ENCODE data around the gene ARHGEF4.

Gene ARHGEF4

DNA sequence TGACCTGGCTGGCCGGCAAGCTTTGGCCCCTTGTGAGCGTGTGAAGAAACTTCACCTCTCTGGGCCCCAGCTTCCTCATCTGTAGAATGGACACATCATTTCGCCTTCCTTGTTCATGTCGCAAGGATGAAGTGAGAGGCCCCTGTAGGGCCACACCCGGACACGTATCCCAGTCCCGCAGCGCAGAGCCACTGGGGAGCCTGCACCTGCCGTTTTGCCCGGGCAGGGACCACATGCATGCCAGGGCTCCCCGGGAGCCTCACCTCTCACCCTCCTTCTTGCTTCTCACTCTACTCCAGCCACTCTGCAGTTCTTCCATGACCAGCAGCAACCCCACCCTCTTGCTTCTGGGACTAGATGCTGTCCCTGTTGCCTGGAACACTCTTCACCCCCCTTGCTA lies 179.1 kb downstream of the ARHGEF4 start:
- Mint-ChIP-seq H3K4me1 (ENCODE audit: low read depth) (peaks cover 12% of the 10 kb centered on the region), H3K9me3 (no peaks in the 10 kb centered on the region), H3K27me3 (peaks cover 10% of the 10 kb centered on the region), H3K27ac (no peak overlapping the region), H3K36me3 (ENCODE audit: low read depth) (no peaks in the 10 kb centered on the region), H3K4me3 (no peak overlapping the region)

GRCh38 chr2:131016826-131017741 lies 180.4 kb downstream of the ARHGEF4 start:
- no peak overlapping the region for H3K27ac Mint-ChIP-seq

DNA sequence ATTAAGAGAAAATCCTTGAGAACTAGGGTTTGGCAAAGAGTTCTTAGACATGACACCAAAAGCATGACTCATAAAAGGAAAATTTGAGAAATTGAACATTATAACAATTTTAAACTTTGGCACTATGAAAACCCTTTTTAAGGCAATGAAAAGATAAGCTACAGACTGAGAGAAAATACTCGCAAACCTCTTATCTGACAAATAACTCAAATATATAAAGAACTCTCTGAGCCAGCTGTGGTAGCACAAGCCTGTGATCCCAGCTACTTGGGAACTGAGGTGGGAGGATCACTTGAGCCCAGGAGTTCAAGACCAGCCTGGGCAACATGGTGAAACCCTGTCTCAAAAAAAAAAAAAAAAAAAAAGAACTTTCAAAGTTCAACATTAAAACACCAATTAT lies 186.0 kb downstream of the ARHGEF4 start:
- Mint-ChIP-seq H3K4me1 (ENCODE audit: low read depth) (no peaks in the 10 kb centered on the region), H3K27ac (no peak overlapping the region), H3K4me3 (no peak overlapping the region), H3K36me3 (ENCODE audit: low read depth) (no peaks in the 10 kb centered on the region), H3K9me3 (peaks cover 4% of the 10 kb centered on the region), H3K27me3 (peaks cover 33% of the 10 kb centered on the region)

More at GRCh38 chr2:131016826-131017741, 180.4 kb downstream of the ARHGEF4 start:
- no peaks in the 10 kb centered on the region for H3K36me3 Mint-ChIP-seq (ENCODE audit: low read depth)
- H3K9me3 Mint-ChIP-seq, result peaks cover 4% of the 10 kb centered on the region
- H3K4me3 Mint-ChIP-seq, result no peak overlapping the region
- no peaks in the 10 kb centered on the region for H3K4me1 Mint-ChIP-seq (ENCODE audit: low read depth)
- peaks cover 16% of the 10 kb centered on the region for H3K27me3 Mint-ChIP-seq

DNA sequence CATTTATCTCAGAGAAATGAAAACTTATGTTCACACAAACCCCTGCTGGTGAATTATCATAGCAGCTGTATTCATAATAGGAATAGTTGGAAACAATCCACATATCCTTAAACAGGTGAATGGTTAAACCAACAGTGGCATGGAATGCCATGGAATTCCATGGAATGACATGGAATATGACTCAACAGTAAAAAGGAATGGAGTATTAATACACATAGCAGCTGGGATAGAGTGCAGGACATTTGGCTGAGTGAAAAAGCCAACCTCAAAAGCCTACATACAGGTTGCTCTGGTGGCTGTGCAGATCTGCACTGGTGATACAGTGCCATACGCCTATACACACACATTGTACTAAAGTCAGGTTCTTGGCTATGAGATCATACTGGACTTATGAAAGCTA lies 187.0 kb downstream of the ARHGEF4 start:
- Mint-ChIP-seq H3K36me3 (ENCODE audit: low read depth) (no peaks in the 10 kb centered on the region), H3K27me3 (peaks cover 36% of the 10 kb centered on the region), H3K4me3 (no peak overlapping the region), H3K27ac (no peak overlapping the region), H3K9me3 (peaks cover 4% of the 10 kb centered on the region), H3K4me1 (ENCODE audit: low read depth) (no peaks in the 10 kb centered on the region)

GRCh38 chr2:131026919-131027318 lies 190.2 kb downstream of the ARHGEF4 start:
- Mint-ChIP-seq H3K27ac (no peak overlapping the region), H3K27me3 (peaks cover 32% of the 10 kb centered on the region), H3K36me3 (ENCODE audit: low read depth) (no peaks in the 10 kb centered on the region), H3K9me3 (no peaks in the 10 kb centered on the region), H3K4me1 (ENCODE audit: low read depth) (no peaks in the 10 kb centered on the region), H3K4me3 (no peak overlapping the region)

DNA sequence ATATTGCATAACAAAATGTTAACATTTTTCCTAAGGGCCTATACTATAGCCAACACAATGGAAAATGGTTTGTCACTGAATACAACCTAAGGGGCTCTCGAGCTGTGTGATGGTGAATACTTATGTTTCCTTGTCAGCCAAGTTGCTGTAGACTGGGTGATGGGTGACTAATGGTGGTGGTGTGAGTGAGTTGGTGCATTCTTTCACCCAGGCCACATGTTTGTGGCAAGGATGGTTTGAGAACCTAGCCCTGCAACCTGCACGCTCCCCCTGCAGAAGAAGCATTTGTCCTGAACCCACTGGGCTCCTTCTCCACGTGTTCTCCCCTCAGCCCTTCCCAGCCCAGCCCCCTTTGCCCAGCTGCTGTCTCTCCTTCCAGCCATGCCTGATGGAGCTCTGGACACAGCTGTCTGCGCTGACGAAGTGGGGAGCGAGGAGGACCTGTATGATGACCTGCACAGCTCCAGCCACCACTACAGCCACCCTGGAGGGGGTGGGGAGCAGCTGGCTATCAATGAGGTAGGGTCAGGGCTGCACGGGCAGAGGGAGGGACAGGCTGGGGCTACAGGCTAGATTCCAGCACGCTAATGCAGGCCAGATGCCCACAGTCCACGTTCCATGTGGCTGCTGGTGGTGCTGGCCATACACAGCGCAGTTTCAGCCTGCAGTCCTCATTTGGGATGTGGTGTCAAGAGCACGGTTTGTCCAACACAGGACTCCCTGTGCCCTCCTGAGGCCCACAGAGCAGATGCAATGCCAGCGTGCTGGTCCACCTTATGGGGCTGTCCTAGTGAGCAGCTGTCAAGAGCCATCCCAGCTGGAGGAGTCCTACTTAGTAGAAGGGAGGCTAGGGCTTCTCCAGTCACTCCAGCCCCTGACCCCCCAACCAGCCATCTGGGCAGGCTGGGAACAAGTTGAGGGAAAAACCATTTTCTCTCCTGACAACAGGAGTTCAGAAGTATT lies 191.1 kb downstream of the ARHGEF4 start:
- no peaks in the 10 kb centered on the region for H3K9me3 Mint-ChIP-seq
- H3K36me3 Mint-ChIP-seq (ENCODE audit: low read depth), result no peaks in the 10 kb centered on the region
- no peak overlapping the region for H3K27ac Mint-ChIP-seq
- peaks cover 26% of the 10 kb centered on the region for H3K27me3 Mint-ChIP-seq
- no peaks in the 10 kb centered on the region for H3K4me1 Mint-ChIP-seq (ENCODE audit: low read depth)
- H3K4me3 Mint-ChIP-seq, result no peak overlapping the region

DNA sequence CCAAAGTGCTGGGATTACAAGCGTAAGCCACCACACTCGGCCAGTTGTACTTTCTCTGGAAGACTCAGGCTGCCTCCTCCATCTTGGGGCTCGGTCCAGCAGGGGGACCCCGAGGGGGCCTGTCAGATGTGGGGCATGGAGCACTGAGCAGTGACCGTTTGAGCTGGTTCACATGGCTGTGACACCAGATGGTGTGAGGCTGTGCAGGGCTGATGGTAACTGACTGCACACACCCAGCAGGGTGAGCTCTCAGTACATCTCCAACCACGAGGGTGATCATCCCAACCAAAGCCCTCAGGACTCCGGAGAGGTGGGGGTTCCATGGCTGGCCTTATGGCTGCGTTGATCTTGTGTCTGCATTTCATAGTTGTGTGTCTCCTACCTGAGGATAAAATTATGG lies 193.1 kb downstream of the ARHGEF4 start:
- H3K36me3 Mint-ChIP-seq (ENCODE audit: low read depth), result no peaks in the 10 kb centered on the region
- peaks cover 30% of the 10 kb centered on the region for H3K27me3 Mint-ChIP-seq
- peaks cover 6% of the 10 kb centered on the region for H3K4me1 Mint-ChIP-seq (ENCODE audit: low read depth)
- H3K4me3 Mint-ChIP-seq, result no peak overlapping the region
- H3K9me3 Mint-ChIP-seq, result no peaks in the 10 kb centered on the region
- no peak overlapping the region for H3K27ac Mint-ChIP-seq

DNA sequence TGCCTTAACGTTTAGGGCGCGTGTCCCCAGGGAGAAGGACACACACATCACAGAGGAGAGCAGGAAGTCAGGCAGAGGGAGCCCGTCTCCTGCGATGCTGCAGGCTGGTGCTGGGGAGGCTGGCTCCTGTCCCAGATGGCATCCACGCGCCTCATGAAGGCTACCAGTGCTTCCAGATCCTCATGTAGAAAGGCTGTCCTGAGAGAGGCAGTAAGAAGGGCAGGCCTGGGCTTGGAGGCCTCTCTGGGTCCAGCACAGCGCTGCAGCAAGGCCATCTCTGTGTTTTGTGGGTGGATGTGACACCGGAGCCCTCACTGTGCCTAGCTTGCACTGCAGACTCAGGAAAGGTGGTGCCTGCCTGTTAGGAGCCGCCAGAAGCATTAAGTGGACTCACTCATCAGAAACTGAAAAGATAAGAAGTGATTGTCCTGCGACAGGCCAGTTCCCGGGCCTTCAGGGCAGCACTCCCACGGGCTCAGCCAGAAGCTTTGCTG lies 193.8 kb downstream of the ARHGEF4 start:
- Mint-ChIP-seq H3K27me3 (peaks cover 27% of the 10 kb centered on the region), H3K4me3 (no peak overlapping the region), H3K9me3 (no peaks in the 10 kb centered on the region), H3K36me3 (ENCODE audit: low read depth) (no peaks in the 10 kb centered on the region), H3K27ac (no peak overlapping the region), H3K4me1 (ENCODE audit: low read depth) (peaks cover 6% of the 10 kb centered on the region)

DNA sequence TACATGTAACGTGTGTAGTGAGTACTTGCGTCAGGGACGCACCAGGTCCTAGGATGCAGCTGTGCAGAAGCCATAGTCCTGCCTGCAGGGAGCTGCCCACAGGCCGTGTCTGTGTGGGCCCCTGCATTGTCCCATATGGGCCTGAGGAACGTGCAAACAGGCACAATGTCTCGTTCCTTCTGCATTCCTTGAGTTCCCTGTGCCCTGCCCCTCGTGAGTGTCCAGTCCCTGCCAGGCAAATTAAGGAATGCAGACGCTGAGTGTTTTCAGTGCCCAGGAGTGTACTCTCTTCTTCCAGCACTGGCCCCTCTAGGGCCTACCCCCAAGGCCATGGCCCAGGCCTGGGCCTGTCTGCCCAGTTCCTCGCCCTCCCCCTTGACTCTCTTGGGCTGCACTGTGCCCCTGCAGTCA lies 194.7 kb downstream of the ARHGEF4 start:
- no peaks in the 10 kb centered on the region for H3K36me3 Mint-ChIP-seq (ENCODE audit: low read depth)

DNA sequence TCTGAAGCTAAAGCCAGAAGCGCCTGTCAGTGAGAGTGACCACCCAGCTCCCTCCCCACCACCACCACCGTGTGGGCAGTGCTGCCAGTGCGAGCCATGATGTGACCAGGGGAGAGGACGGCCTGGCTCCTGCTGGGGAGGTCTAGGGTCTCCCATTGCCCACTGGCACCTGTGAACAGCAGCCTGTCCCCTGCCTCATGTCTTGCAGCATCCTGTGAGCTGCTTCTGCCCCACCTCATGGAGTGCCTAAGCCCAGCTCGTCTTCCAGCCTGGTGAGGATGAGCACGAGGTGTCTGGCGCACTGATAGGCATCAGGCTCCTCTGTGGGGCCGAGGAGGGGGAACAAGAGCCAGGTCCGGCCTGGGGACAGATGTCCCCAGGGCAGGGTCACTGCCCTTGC lies 195.2 kb downstream of the ARHGEF4 start:
- Mint-ChIP-seq H3K4me3 (no peak overlapping the region), H3K27ac (no peak overlapping the region), H3K36me3 (ENCODE audit: low read depth) (no peaks in the 10 kb centered on the region), H3K9me3 (no peaks in the 10 kb centered on the region), H3K27me3 (peaks cover 22% of the 10 kb centered on the region), H3K4me1 (ENCODE audit: low read depth) (peaks cover 6% of the 10 kb centered on the region)

More for the DNA sequence above, 194.7 kb downstream of the ARHGEF4 start:
- Mint-ChIP-seq H3K9me3 (no peaks in the 10 kb centered on the region), H3K4me3 (no peak overlapping the region), H3K4me1 (ENCODE audit: low read depth) (peaks cover 6% of the 10 kb centered on the region), H3K27ac (no peak overlapping the region), H3K27me3 (peaks cover 23% of the 10 kb centered on the region)

DNA sequence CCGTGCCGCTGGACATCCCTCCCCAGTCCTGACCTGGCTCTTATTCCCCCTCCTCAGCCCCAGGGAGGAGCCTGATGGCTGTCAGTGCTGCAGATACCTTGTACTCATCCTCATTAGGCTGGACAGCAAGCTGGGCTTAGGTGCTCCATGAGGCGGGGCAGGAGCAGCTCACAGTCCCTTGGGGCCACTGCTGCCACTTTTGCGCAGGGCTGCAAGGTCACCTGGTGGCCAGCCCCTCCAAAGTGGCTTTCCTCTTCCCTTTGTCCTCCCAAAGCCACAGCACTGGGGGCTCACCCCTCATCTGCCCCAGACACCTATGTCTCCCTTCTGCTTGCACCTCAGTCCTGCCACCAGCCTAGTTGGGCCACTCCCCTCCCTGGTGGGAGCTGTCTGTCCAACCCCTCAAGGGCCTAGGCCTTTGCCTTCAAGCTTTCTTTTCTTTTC lies 195.7 kb downstream of the ARHGEF4 start:
- Mint-ChIP-seq H3K27me3 (peaks cover 17% of the 10 kb centered on the region), H3K27ac (no peak overlapping the region), H3K4me1 (ENCODE audit: low read depth) (peaks cover 6% of the 10 kb centered on the region), H3K4me3 (no peak overlapping the region), H3K9me3 (no peaks in the 10 kb centered on the region), H3K36me3 (ENCODE audit: low read depth) (no peaks in the 10 kb centered on the region)

DNA sequence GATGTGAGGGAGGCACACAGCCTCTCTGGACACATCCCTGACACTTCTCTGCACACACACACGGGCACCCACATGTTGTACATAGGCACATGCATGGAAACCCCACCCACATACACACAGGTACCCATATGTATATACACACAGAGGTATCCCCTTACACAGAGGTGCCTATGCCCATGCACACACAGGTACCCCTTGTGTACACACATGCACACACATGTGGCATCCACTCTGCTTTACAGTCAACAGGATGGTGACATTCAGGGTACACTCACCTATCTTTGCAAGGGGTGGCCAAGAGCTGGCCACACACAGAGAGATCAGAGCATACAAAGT lies 197.0 kb downstream of the ARHGEF4 start:
- peaks cover 6% of the 10 kb centered on the region for H3K4me1 Mint-ChIP-seq (ENCODE audit: low read depth)
- H3K4me3 Mint-ChIP-seq, result peak overlapping the region; percentile 26
- H3K27ac Mint-ChIP-seq, result no peak overlapping the region
- peaks cover 12% of the 10 kb centered on the region for H3K27me3 Mint-ChIP-seq
- no peaks in the 10 kb centered on the region for H3K9me3 Mint-ChIP-seq
- H3K36me3 Mint-ChIP-seq (ENCODE audit: low read depth), result no peaks in the 10 kb centered on the region

- Mint-ChIP-seq H3K9me3 (no peaks in the 10 kb centered on the region), H3K4me3 (peak overlapping the region; percentile 26), H3K4me1 (ENCODE audit: low read depth) (peaks cover 7% of the 10 kb centered on the region), H3K36me3 (ENCODE audit: low read depth) (no peaks in the 10 kb centered on the region), H3K27ac (no peak overlapping the region), H3K27me3 (peaks cover 12% of the 10 kb centered on the region)
Measured at GRCh38 chr2:131034122-131035051, 197.7 kb downstream of the ARHGEF4 start.
